Brain microvascular endothelial cell (primary cell): ENCODE results near the gene IRGC.

Experiments
- DNase-seq: peaks from one replicate; pipeline ENCODE4 v3.0.0-alpha.2; 2020
- H3K27ac ChIP-seq: fragments of 250-450 bp; sonication (Bioruptor Pico); 2 replicates; pipeline ENCODE4 v1.5.1; 2020; ENCODE audit warnings: mild to moderate bottlenecking, moderate library complexity
- H3K27me3 ChIP-seq: fragments of 250-450 bp; sonication (Bioruptor Pico); replicated peaks from 2 replicates; pipeline ENCODE4 v1.5.1; 2020; ENCODE audit warnings: mild to moderate bottlenecking
- H3K36me3 ChIP-seq: fragments of 250-450 bp; sonication (Bioruptor Pico); replicated peaks from 2 replicates; pipeline ENCODE4 v1.5.1; 2020; ENCODE audit warnings: mild to moderate bottlenecking
- H3K4me3 ChIP-seq: 2 replicates; pipeline ENCODE4 v1.5.1; 2011; ENCODE audit warnings: low read depth, mild to moderate bottlenecking, control low read depth, low read length, moderate library complexity
- in situ Hi-C: cut with HindIII; loops from 2 replicates; pipeline ENCODE4 v1.10.0; 2017; ENCODE audit warnings: low sequenced_read_pairs, low pct_ligation_motif_present
- TF ChIP-seq, protein P1 (sequence below): IDR thresholded peaks from 2 replicates; pipeline ENCODE4 v1.5.1; 2011; ENCODE audit warnings: low read depth, mild to moderate bottlenecking, moderate library complexity, low read length, control low read depth, inconsistent platforms; ENCODE audit errors: missing control alignments

IRGC gene

DNA sequence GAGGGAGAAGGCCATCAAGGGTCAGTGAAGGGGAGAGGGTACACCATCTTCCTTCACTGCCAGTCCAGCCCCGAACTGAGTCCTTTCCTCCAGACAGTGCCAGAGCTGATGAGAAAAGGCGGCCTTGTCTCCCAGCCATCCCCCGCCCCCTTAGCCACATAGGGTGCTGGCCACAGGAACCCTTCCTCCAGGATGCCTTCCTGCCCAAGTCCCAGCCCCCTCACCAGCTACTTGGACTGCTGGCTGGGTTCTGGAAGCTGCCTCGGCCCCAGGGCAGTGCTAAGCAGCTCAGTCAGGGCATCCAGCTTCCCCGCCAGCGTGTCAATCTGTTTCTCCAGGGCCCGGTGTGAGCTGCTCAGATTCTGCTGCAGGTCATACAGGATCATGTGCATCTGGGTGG, 51.4 kb downstream of the IRGC start:
- no peak overlapping the region for H3K27ac ChIP-seq
- no peak for DNase-seq
- no peaks in the 10 kb centered on the region for H3K36me3 ChIP-seq

DNA sequence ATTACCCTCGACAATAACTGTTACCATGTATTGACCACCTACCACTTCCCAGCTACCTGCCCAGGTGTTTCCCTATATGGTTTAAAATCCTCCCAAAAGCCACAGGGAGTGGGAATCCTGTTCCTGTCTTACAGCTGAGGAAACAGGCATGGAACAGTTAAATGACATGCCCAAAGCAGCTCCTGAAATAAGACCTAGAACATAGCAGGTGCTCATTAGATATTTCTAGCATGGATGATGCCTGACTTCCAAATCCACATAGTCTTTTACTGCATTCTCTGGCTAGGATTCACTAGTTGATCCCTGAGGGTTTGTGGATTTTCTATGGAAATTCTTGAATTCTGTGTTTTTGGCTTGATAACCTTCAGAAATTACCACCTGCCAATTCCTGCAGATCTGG, 51.9 kb downstream of the IRGC start:
- no peaks in the 10 kb centered on the region for H3K36me3 ChIP-seq
- TF ChIP-seq, protein P1, sequence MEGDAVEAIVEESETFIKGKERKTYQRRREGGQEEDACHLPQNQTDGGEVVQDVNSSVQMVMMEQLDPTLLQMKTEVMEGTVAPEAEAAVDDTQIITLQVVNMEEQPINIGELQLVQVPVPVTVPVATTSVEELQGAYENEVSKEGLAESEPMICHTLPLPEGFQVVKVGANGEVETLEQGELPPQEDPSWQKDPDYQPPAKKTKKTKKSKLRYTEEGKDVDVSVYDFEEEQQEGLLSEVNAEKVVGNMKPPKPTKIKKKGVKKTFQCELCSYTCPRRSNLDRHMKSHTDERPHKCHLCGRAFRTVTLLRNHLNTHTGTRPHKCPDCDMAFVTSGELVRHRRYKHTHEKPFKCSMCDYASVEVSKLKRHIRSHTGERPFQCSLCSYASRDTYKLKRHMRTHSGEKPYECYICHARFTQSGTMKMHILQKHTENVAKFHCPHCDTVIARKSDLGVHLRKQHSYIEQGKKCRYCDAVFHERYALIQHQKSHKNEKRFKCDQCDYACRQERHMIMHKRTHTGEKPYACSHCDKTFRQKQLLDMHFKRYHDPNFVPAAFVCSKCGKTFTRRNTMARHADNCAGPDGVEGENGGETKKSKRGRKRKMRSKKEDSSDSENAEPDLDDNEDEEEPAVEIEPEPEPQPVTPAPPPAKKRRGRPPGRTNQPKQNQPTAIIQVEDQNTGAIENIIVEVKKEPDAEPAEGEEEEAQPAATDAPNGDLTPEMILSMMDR: no peak
- no peaks in the 10 kb centered on the region for H3K27me3 ChIP-seq
- DNase-seq: no peak
- H3K27ac ChIP-seq: no peak overlapping the region
- no peak overlapping the region for H3K4me3 ChIP-seq
- in situ Hi-C loops: no loop called here

More for the DNA sequence above, 51.4 kb downstream of the IRGC start:
- in situ Hi-C loops: no loop called here
- H3K27me3 ChIP-seq: no peaks in the 10 kb centered on the region
- no peak overlapping the region for H3K4me3 ChIP-seq
- TF ChIP-seq, protein P1: no peak

DNA sequence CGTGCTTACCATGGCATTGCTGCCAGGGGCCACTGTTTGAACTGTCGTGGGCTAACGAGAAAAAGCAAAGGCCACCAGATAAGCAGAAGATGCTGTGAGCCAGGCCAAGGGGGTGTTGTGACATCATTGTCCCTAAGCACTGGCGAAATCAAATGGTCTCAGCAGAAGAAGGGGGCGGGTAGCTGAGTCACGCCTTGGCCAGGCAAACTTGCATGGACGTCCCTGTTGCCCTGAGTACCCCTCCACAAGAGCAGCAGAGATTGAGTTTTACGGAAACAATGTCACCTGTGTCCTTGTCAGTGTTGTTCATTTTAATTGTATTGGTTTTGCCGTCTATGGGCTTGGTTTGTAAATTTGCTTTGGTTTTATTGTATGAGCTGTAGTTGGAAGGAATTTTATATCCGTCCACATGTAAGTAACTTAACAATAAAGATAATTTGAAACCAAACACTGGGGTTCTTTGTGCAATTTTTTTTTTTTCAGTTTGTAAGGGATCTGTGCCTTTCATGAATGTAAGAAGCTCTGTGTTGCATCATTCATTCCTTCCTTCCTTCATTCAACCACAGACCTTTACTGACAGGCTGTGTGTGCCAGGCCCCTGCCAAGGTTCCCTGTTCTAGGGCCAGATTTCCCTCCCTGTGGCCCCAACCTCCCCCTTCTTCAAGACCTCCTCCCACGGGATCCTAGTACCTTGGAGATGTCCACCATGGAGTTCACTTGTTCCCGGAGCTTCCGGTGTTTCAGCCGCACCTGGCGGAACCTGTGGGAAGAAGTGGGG, 52.6 kb downstream of the IRGC start:
- Histone ChIP-seq H3K27me3 (no peaks in the 10 kb centered on the region), H3K4me3 (no peak overlapping the region), H3K27ac (no peak overlapping the region), H3K36me3 (no peaks in the 10 kb centered on the region)
- in situ Hi-C loops: no loop called here
- DNase-seq: no peak
- TF ChIP-seq, protein P1: no peak

DNA sequence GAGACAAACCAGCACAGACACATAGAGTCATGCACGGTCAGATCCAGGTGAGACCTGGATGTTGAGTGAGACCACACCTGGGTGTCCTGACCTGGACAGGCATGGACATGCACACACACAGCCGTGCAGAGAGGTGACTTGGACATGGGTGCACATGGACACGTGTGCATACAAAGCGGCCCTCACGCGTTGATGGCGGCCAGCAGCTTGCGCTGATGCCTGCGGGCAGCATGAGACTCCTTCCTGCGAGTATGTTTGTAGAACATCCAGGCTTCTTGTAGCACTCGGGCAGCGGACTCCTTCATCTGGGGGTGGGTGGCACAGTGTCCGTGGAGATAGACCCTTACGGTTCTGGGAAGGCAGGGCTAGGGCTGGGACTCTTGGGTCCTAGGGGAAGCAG, 53.4 kb downstream of the IRGC start:
- no peak for DNase-seq
- in situ Hi-C loops: no loop called here
- H3K4me3 ChIP-seq: no peak overlapping the region
- TF ChIP-seq, protein P1: no peak
- no peaks in the 10 kb centered on the region for H3K36me3 ChIP-seq
- no peak overlapping the region for H3K27ac ChIP-seq
- H3K27me3 ChIP-seq: no peaks in the 10 kb centered on the region
